ENCODE results near the gene CYGB.
"Not testable (repeated sequence)": the region's sequence is repeated elsewhere in the genome, so short reads cannot be mapped to it uniquely, and the experiment has no call there.

CYGB gene

GRCh38 chr17:76515274-76515949 is 22.1 kb downstream of the CYGB start:
- DNase-seq (ENCODE audit: low read depth), result peak; percentile 97
- no peak for TF ChIP-seq CTCF (IDR thresholded peaks at IDR 0.05; ENCODE audit: low read length, missing control alignments)
- H3K4me3 ChIP-seq (replicated peaks; ENCODE audit: low read depth, low read length), result peak overlapping the region; percentile 23

- not testable (repeated sequence) for DNase-seq (ENCODE audit: low read depth); H3K4me3 ChIP-seq (replicated peaks; ENCODE audit: low read depth, low read length)
These were observed 23.2 kb downstream of the CYGB start for GRCh38 chr17:76514355-76514754.

GRCh38 chr17:76513306-76513692 is 24.2 kb downstream of the CYGB start:
- H3K4me3 ChIP-seq (replicated peaks; ENCODE audit: low read depth, low read length), result no peak overlapping the region
- no peak for DNase-seq (ENCODE audit: low read depth)
- TF ChIP-seq CTCF (IDR thresholded peaks at IDR 0.05; ENCODE audit: low read length, missing control alignments), result no peak

- TF ChIP-seq CTCF (IDR thresholded peaks at IDR 0.05; ENCODE audit: low read length, missing control alignments), result no peak
- H3K4me3 ChIP-seq (replicated peaks; ENCODE audit: low read depth, low read length), result no peak overlapping the region
- no peak for DNase-seq (ENCODE audit: low read depth)
These were observed 24.9 kb downstream of the CYGB start for GRCh38 chr17:76512366-76513305.

GRCh38 chr17:76511668-76512365 is 25.7 kb downstream of the CYGB start:
- TF ChIP-seq CTCF (IDR thresholded peaks at IDR 0.05; ENCODE audit: low read length, missing control alignments), result no peak
- H3K4me3 ChIP-seq (replicated peaks; ENCODE audit: low read depth, low read length), result no peak overlapping the region
- DNase-seq (ENCODE audit: low read depth), result peak; percentile 52

GRCh38 chr17:76510831-76511244 is 26.7 kb downstream of the CYGB start:
- peak; percentile 39 for DNase-seq (ENCODE audit: low read depth)
- no peak overlapping the region for H3K4me3 ChIP-seq (replicated peaks; ENCODE audit: low read depth, low read length)
- no peak for TF ChIP-seq CTCF (IDR thresholded peaks at IDR 0.05; ENCODE audit: low read length, missing control alignments)

- DNase-seq (ENCODE audit: low read depth); H3K4me3 ChIP-seq (replicated peaks; ENCODE audit: low read depth, low read length): not testable (repeated sequence)
These were observed 28.9 kb downstream of the CYGB start for GRCh38 chr17:76508472-76509063.
